ENCODE results near the gene DYNLT2B. TPM values are rescaled to one million over a fixed set of nuclear protein-coding genes. Genes with fewer than 3 reads are reported as not detected.
"Not testable (repeated sequence)": the region's sequence is repeated elsewhere in the genome, so short reads cannot be mapped to it uniquely, and the experiment has no call there.

Gene DYNLT2B
- total RNA-seq, 1 donor from 2014 or later: 3.9 TPM

- intact Hi-C loops (cut with micrococcal nuclease): no loop called here
- no peak overlapping the region for H3K4me3 ChIP-seq
- H3K36me3 ChIP-seq: no peaks in the 10 kb centered on the region
- peaks cover 8% of the 10 kb centered on the region for H3K27me3 ChIP-seq (ENCODE audit: low read depth)
- no peak for DNase-seq
- H3K9me3 ChIP-seq (replicated peaks): no peaks in the 10 kb centered on the region
- no peak for TF ChIP-seq CTCF (IDR thresholded peaks at IDR 0.05; ENCODE audit: borderline replicate concordance)
- H3K27ac ChIP-seq (replicated peaks): no peak overlapping the region
- no peaks in the 10 kb centered on the region for H3K4me1 ChIP-seq
Measured at GRCh38 chr3:196326936-196327335, 8.9 kb upstream of the DYNLT2B start.

- Histone ChIP-seq H3K27me3 (ENCODE audit: low read depth) (no peaks in the 10 kb centered on the region), H3K27ac (replicated peaks) (no peak overlapping the region), H3K9me3 (replicated peaks) (no peaks in the 10 kb centered on the region), H3K36me3 (no peaks in the 10 kb centered on the region), H3K4me3 (no peak overlapping the region), H3K4me1 (peaks cover 9% of the 10 kb centered on the region)
- intact Hi-C loops (cut with micrococcal nuclease): no loop called here
- no peak for TF ChIP-seq CTCF (IDR thresholded peaks at IDR 0.05; ENCODE audit: borderline replicate concordance)
- no peak for DNase-seq
Measured at GRCh38 chr3:196323691-196324090, 5.7 kb upstream of the DYNLT2B start.

GRCh38 chr3:196323016-196323415, 5.0 kb upstream of the DYNLT2B start:
- Histone ChIP-seq H3K36me3 (no peaks in the 10 kb centered on the region), H3K9me3 (replicated peaks) (no peaks in the 10 kb centered on the region), H3K4me1 (peaks cover 16% of the 10 kb centered on the region), H3K4me3 (no peak overlapping the region), H3K27ac (replicated peaks) (no peak overlapping the region), H3K27me3 (ENCODE audit: low read depth) (no peaks in the 10 kb centered on the region)
- DNase-seq: no peak
- no peak for TF ChIP-seq CTCF (IDR thresholded peaks at IDR 0.05; ENCODE audit: borderline replicate concordance)
- intact Hi-C loops (cut with micrococcal nuclease): no loop called here

- TF ChIP-seq CTCF (IDR thresholded peaks at IDR 0.05; ENCODE audit: borderline replicate concordance): no peak
- Histone ChIP-seq H3K36me3 (no peaks in the 10 kb centered on the region), H3K4me1 (peaks cover 23% of the 10 kb centered on the region), H3K9me3 (replicated peaks) (no peaks in the 10 kb centered on the region), H3K4me3 (no peak overlapping the region), H3K27me3 (ENCODE audit: low read depth) (no peaks in the 10 kb centered on the region), H3K27ac (replicated peaks) (no peak overlapping the region)
- intact Hi-C loops (cut with micrococcal nuclease): no loop called here
- DNase-seq: no peak
Measured at GRCh38 chr3:196321162-196321561, 3.1 kb upstream of the DYNLT2B start.

- peak overlapping the region; percentile 46 for H3K27ac ChIP-seq (replicated peaks)
- H3K36me3 ChIP-seq: peaks cover 5% of the 10 kb centered on the region
- no peaks in the 10 kb centered on the region for H3K27me3 ChIP-seq (ENCODE audit: low read depth)
- H3K4me3 ChIP-seq: no peak overlapping the region
- intact Hi-C loops (cut with micrococcal nuclease): no loop called here
- no peak for DNase-seq
- no peak for TF ChIP-seq CTCF (IDR thresholded peaks at IDR 0.05; ENCODE audit: borderline replicate concordance)
- H3K9me3 ChIP-seq (replicated peaks): no peaks in the 10 kb centered on the region
- peaks cover 23% of the 10 kb centered on the region for H3K4me1 ChIP-seq
Measured at GRCh38 chr3:196320137-196320536, 2.1 kb upstream of the DYNLT2B start.

- H3K36me3 ChIP-seq; intact Hi-C loops (cut with micrococcal nuclease); H3K9me3 ChIP-seq (replicated peaks); H3K27me3 ChIP-seq (ENCODE audit: low read depth); DNase-seq: not testable (repeated sequence)
- H3K4me3 ChIP-seq: peak overlapping the region; percentile 90
- peaks cover 23% of the 10 kb centered on the region for H3K4me1 ChIP-seq
- H3K27ac ChIP-seq (replicated peaks): peak overlapping the region; percentile 97
Measured at GRCh38 chr3:196316799-196317686, 997 bp downstream of the DYNLT2B start.
